ENCODE measurements around the gene C11orf21.

Gene C11orf21

DNA sequence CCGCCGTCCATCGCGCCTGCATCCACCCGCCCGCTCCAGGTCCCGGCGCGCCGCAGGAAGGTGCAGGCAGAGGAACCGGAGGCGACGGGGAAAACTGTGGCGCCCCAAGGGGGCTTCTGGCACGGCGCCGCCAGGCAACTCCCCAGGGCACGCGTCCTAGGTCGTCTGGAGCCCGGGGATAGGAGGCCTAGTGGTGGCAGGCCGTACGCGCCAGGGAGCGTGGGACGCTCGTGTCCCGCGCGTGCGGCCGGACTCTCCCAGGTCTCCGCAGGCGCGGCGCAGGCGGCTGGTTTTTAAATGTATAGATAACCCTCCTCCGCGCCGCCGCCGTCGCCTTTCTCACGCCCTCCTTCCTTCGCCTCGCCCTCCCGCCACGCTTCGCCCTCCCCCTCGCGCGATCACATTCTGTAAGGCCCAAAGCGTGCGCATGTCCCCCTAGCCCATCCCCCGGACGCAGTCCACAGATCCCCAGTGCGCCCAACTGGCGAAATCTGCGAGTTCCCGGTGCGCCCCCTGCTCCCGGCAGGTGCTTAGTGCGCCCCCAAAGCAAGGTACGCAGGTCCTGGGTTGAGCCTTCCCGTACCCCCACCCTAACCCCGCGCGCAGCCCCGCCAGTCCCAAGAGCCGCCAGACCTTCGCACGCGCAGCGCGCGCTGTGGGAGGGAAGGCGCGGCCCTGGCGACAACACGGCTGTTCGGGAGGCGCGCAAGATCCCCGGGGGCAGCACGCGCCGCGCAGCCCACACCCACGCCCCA lies 31.2 kb downstream of the C11orf21 start, which contains the start of gene ASCL2:
Gene ASCL2 (minus strand): TSS at position 267 of the 755 bp plus-strand sequence. CDS start 256 bp downstream, at position 11.
- DNase-seq, result no peak

GRCh38 chr11:2269601-2270321 lies 32.0 kb downstream of the C11orf21 start:
- peak; percentile 47 to 64 for DNase-seq

DNA sequence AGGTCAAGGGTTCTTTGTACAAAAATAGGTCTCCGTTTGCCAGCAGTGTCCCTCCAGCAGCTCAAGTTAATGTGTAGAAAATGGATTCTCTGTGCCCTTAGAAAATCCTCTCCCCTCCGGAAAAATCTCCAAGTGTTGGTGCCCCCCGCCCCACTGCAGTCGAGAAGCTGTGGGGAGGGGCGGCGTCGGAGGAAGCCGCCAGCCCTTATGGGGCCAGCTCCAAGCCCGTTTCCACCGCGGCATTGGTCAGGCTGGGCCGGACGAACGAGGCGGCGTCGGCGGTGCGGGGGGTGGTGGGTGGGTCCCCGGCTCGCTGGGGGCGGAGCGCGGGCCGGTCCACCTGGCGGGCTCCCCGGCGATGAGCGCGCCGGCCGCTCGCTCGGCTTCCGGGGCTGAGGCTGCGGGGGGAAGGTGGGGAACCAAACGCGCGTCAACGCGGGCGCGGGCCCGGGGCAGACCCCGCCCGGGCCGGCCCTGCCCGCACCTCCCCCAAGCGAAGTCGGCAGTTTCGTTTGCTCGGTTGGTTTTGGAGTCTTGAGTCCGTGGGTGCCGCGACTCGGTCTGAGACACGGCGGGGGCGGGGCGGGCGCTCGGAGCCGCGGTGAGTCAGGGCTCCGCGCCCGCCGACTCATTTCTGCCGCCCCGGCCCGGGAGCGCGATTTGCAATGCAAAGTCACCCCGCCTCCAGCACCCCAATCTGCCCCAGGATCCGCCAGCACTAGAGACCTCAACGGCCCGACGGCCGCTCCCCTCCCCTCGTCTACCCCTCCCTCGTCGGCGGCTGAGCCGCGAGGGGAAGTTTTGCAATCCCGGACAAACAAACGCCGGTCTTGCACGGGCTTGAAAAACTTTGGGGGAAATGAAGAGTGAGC lies 32.8 kb downstream of the C11orf21 start:
- peak; percentile 37 to 70 for DNase-seq

- no peak for DNase-seq
Observed at GRCh38 chr11:2267851-2268728, 33.6 kb downstream of the C11orf21 start.

DNA sequence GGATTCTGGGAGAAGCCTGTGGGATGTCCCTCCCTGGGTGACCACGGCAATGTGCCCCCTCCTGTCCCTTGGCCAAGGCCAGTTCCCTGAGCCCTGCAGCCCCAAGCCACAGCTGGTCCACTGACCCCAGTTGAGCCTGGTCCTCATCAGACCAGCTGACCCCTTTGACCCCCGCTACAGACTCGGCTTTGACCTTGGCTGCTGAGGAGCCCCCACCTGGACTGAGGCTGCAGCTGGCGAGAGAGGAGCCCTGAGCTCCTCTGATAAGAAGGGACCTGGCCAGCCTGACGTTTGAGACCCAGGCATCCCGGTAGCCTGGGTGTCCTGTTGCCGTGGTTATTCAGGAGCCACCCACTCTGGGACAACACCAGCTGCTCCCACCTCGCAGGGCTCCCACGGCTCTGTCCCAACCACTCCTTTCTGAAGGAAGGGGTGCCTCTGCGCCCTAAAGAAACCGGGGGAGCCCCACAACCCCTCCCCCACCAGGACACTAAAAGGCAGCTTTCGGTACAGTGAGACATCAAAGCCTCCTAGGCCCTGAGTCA lies 34.3 kb downstream of the C11orf21 start:
- DNase-seq, result no peak

DNA sequence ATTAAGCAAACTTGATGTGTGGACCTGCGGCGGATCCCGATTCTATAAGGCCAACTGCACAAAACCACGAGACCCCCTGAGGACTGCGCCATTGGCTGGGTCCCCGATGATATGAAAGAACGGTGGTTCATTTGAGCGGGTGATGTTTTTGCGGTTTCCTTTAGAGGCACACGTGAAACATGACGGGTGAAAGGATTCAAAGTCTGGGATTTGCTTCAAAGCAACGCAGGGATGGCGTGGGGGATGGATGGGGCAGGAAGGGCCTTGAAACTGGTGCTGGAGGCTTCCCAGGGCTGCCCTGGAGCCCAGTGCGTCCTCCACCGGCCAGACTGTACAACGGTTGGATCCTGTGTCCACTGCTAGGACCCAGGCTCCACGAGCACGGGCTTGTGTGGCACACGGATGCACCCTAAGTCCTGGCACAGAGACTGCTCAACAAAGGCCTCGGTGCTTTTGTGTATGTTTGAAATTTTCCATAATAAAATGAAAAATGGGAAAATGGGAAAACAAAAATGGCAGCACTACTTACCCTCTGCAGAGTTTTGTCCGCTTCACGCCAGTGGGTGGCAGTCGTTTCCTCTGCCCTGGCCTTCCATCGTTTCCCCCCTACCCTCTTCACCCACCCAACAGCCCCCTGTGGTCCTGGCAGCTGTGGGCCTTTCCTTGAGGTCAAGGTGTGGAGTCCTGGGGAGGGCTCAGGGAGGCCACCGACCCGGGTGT lies 35.0 kb downstream of the C11orf21 start:
- no peak for DNase-seq

DNA sequence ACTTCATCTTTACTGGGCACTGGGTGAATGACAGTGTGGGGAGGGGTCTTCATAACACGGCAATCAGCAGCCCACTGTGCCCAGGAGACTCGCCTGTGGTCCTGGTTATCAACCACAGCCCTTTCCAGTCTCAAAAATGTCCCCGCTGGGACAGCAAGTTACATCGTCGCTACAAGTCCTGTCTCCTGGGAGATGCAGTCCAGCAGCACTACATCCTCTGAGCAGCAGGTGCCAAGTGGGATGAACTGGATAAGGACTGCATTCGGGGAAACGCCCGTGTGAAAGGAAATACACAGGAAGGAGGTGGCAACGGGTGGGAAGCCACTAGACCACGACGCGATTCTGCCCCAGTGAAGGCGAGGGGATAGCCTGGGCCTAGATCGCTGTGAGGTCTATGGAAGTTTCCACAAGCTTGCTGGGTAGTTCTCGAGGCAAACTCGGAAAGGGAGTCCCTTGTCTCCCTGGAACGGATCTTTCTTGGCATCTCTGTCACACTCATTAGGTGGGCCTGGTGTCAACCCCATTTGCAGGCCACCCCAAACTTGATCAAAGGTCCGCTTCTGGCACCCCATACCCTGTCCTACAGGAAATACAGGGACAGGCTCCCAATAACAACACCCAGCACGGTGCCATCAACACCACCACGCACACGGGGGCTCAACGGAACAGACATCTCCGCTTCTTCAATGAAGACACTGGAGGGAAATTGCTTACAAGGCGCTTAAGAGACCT lies 35.7 kb downstream of the C11orf21 start:
- no peak for DNase-seq

DNA sequence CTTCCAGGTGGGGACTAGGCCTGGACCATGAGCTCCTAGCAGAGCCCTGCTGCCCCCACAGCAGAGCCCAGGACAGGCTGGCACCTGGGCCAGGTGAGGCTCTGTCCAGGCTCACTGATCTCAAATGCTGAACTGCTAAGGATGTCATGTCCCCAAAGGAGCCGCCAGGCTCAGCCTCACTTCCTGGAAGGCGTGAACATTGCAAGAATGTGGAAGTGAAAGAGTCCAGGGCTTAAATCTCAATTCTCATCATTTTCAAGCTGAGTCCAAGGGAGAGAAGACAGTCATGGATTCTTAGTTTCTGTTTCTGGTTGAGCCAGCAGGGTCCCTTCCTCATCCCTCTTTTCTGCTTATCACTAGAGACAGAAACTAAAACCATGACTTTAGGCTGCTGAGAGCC lies 36.3 kb downstream of the C11orf21 start:
- DNase-seq, result peak in 1 of 2 donors; percentile 53

DNA sequence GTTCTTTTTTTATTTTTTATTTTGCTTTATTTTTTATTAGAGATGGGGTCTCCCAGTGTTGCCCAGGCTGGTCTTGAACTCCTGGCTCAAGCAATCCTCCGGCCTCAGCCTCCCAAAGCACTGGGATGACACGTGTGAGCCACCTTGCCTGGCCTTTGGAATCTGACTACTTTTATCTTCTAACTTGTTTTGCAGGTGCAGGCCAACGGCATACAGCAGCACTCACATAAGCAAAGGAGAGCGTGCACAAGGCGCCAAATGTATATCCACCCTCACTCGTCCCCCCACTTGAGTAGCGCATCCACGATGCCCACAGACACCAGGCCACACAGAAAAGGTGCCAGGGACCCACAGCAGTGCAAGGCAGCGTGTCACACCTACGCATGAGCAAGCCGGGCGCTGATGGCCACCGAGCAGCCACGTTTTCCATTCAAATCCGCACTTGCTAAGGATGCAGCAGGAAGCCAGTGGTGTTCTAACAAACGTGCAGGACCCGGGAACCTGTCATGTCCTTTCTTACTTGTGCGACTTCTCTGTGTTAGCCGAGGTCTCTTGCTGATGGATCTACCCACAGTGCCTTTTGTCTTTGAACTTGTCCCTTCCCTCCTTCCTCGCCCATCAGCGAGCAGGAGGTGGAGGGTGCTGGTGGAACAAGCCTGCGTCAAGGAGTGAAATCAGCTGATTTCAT lies 37.2 kb downstream of the C11orf21 start:
- no peak for DNase-seq

GRCh38 chr11:2263724-2264360 lies 37.9 kb downstream of the C11orf21 start:
- no peak for DNase-seq

- no peak for DNase-seq
Observed at GRCh38 chr11:2263071-2263565, 38.6 kb downstream of the C11orf21 start.

DNA sequence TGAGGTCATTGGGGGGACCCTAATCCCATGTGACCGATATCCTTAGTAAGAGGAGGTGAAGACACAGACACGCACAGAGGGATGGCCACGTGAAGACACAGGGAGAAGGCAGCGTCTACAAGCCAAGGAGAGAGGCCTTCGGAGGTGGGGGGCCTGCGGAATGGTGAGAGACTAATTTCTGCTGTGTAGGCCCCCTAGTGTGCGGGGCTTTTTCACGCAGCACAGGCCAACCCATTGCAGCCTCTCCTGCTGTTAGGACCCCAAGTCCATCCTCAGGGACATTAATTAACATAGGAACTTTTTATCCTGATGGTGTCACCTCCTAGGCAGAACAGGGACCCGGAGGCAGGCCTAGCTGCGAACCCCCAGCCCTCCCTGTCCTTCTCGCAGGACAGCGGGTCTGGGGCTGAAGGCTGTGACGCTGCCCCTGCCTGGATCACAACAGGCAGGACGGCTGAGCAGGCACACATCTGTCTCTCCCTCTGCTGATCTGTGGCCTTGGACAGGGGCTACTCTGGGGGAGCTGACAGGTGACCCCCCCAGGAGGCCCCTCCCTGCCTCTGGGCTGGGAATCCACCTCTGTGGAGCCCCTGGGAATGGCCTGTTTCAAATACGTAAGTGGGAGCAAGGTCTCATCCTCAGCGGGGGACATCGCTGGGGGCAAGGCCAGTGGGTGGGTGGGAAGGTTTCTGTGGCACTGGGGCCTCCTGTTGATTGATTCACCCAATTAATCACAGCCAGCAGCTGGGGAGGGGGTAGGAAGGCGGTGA lies 39.2 kb downstream of the C11orf21 start:
- no peak for DNase-seq

DNA sequence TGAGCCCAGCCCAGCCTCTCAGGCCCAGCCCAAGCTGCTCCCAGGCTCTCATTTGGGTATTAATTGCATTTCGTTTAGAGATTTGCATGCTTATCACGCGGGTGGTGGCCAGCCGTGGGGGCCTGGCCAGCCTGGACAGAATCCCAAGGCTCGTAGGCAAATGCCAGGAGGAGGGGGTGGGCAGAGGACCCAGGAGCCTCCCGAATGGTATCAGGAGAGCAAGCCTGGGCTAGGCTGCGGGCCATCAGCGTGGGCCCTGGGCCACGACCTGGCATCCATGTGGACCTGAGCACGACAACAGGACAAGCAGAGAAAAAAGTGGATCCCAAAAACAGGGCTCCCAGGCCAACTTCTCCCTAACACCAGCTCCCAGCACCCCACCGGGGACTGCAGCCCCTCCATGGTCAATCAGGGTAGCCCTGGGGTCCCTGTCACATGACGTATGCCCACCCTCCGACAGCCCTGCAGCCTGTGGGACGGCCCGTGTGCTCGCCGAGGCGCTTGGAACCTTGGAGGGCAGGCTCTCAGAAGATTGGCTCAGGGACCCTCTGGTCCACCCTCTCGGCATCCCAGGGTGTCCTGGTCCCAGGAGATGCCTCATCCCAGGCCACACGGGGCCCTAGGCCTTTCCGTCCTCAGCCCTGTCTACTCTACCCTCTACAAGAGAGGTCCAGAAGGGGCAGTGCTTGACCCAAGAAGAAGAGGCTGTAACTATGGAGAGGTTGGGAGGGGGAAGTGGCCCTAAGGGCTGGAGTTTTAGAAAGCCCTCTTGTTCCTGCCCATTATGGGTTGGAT lies 40.1 kb downstream of the C11orf21 start:
- DNase-seq, result no peak

DNA sequence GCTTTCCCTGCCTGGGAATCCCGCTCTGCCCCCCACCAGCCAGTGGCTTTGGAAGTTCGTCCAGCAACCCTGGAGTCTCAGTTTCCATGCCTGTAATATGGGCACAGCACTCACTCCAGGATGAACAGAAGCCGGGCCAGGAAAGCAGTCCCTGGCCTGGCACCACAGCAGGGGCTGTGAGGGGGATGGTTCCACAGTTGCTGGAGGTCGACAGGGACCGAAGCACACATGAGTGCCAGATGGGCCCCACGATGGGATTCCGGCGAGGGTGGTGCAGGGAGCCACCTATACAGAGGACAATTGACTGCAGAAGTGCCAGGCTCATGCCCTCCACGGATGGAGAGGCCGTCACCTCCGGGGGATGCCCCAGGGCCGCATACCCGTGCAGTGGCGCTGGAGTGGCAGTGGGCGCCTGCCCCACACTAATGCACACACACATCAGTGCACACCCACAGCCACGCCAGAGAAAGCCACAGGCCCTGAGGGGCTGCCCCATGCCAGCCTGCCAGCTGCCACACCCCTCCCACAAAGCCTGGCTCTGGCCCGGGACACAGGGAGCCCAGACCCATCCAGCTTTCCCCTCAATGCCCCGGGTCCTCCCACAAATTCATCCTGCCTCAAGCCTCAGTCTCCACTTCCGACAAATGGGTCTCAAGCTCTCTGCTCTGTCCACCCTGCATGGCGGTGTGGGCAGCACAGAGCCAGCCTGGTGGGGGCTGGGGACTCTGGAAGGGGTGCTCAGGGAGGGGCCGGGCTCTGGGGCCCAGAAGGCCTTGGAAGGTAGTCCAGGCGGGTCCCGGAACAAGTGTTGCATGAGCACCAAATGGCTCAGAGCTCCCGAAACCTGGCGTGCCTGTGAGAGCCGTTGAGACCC lies 41.0 kb downstream of the C11orf21 start:
- no peak for DNase-seq

DNA sequence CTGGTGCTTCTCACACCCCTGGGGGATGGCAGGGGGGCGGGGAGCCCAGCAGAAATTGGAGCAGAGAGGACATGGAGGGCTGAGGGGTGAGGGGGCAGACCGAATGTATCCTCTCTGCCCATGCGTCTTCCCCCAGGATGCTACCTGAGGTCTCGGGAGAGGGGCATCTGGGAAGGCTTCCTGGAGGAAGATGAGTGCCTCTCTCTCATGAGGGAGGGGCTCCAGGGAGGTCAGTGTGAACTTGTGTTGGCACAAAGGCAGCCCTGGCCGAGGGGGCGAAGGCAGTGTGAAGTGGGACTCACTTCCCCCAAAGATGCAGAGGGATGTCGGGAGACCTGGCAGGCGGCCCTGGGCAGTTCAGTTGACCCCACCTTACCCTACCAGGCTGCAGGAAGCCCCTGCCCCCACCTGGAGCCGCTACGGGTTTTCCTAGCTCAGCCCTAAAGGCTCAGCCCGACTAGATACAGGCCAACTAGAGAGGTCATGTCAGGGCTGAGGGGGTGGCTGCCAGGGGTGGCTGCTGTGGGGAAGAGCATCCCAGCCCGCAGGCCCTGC lies 41.7 kb downstream of the C11orf21 start:
- DNase-seq, result no peak

DNA sequence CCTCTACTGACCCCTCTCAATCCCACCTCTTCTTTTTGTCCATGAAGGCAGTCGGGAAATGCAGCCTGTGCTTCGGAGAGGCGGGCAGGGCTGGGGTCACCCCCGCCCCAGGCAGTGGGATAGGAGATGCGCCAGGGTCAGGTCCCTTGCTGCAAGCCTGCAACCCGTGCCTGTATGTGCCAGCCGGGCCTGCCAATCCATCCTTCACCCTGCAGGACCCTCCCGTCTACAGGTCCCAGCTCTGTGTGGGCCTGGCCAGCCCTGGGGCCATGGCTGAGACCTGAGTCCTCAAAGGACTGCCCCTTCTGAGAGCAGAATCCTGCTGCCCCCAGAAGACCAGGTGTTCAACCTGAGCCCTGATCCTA lies 42.3 kb downstream of the C11orf21 start:
- no peak for DNase-seq
